ENCODE data around the gene SUSD4. TPM values are rescaled to one million over a fixed set of nuclear protein-coding genes. Genes with fewer than 3 reads are reported as not detected.

The SUSD4 gene
- total RNA-seq, 2 experiments from 2014 or later: 13.0 to 13.8 TPM

GRCh38 chr1:223322868-223323267, 41.1 kb downstream of the SUSD4 start:
- ATAC-seq (ENCODE audit: poor library complexity) (no peak), DNase-seq (no peak)
- peaks cover 19% of the 10 kb centered on the region for H3K4me1 ChIP-seq (ENCODE audit: insufficient read depth, low read length)
- H3K36me3 ChIP-seq (ENCODE audit: insufficient read depth, low read length): no peaks in the 10 kb centered on the region
- POLR2A ChIA-PET: interaction anchor here (0.8 kb wide), 1 partner anchor 41 kb away, joined by 3 read pairs; the partner anchor contains the start of gene SUSD4
- CTCF ChIA-PET: interaction anchor here (0.6 kb wide), 1 partner anchor 922 kb away, joined by 3 read pairs; no protein-coding TSS in a partner anchor
- intact Hi-C loops (cut with DNase I, micrococcal nuclease): no loop called here
- no peaks in the 10 kb centered on the region for H3K36me3 Mint-ChIP-seq (ENCODE audit: low read depth)
- peak overlapping the region; percentile 23 for H3K4me3 Mint-ChIP-seq
- TF ChIP-seq, protein P1, sequence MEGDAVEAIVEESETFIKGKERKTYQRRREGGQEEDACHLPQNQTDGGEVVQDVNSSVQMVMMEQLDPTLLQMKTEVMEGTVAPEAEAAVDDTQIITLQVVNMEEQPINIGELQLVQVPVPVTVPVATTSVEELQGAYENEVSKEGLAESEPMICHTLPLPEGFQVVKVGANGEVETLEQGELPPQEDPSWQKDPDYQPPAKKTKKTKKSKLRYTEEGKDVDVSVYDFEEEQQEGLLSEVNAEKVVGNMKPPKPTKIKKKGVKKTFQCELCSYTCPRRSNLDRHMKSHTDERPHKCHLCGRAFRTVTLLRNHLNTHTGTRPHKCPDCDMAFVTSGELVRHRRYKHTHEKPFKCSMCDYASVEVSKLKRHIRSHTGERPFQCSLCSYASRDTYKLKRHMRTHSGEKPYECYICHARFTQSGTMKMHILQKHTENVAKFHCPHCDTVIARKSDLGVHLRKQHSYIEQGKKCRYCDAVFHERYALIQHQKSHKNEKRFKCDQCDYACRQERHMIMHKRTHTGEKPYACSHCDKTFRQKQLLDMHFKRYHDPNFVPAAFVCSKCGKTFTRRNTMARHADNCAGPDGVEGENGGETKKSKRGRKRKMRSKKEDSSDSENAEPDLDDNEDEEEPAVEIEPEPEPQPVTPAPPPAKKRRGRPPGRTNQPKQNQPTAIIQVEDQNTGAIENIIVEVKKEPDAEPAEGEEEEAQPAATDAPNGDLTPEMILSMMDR (IDR thresholded peaks at IDR 0.05): no peak
- peaks cover 2% of the 10 kb centered on the region for H3K9me3 Mint-ChIP-seq
- no peak overlapping the region for H3K4me3 ChIP-seq (ENCODE audit: low read length)
- no peak overlapping the region for H3K27ac ChIP-seq (ENCODE audit: low read depth in 1 of 2, low read length in 2 of 2)
- no peaks in the 10 kb centered on the region for H3K27me3 ChIP-seq (ENCODE audit: control insufficient read depth in 1 of 2, insufficient read depth in 2 of 2, low read length in 2 of 2)
- H3K27ac Mint-ChIP-seq: peak overlapping the region; percentile 9
- H3K4me1 Mint-ChIP-seq (ENCODE audit: low read depth): peaks cover 26% of the 10 kb centered on the region
- H3K27me3 Mint-ChIP-seq: no peaks in the 10 kb centered on the region
- H3K9me3 ChIP-seq (ENCODE audit: control insufficient read depth in 1 of 2, insufficient read depth in 1 of 2, low read length in 2 of 2): no peaks in the 10 kb centered on the region

DNA sequence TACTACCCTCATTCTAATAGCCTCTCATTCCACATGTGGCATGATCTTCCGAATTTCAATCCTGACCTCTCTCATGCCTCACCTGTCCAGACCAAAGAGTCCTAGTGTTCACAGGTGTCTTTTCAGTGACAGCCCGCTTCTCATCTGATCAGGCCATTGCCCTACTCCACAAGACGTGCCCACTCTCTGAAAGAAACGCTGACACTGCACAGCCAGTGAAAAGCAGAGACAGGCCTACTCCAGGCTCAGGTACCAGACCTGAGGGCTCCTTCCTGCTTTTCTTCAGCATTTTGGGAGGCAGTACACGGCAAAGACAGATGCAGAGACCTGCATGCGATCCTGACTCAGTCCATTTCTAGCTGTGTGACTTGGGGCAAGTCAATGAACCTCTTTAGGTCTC, 43.0 kb downstream of the SUSD4 start:
- POLR2A ChIA-PET: no interaction called here

GRCh38 chr1:223319905-223320580, 43.9 kb downstream of the SUSD4 start:
- Mint-ChIP-seq H3K4me1 (ENCODE audit: low read depth) (peaks cover 44% of the 10 kb centered on the region), H3K27ac (no peak overlapping the region), H3K36me3 (ENCODE audit: low read depth) (no peaks in the 10 kb centered on the region), H3K27me3 (no peaks in the 10 kb centered on the region), H3K4me3 (no peak overlapping the region), H3K9me3 (peaks cover 2% of the 10 kb centered on the region)
- H3K9me3 ChIP-seq (ENCODE audit: control insufficient read depth in 1 of 2, insufficient read depth in 1 of 2, low read length in 2 of 2): no peaks in the 10 kb centered on the region
- ChIA-PET CTCF (no interaction called here), POLR2A (no interaction called here)
- peaks cover 27% of the 10 kb centered on the region for H3K4me1 ChIP-seq (ENCODE audit: insufficient read depth, low read length)
- no peak overlapping the region for H3K4me3 ChIP-seq (ENCODE audit: low read length)
- TF ChIP-seq, protein P1 (IDR thresholded peaks at IDR 0.05): no peak
- intact Hi-C loops (cut with DNase I, micrococcal nuclease): no loop called here
- H3K27ac ChIP-seq (ENCODE audit: low read depth in 1 of 2, low read length in 2 of 2): no peak overlapping the region
- no peaks in the 10 kb centered on the region for H3K36me3 ChIP-seq (ENCODE audit: insufficient read depth, low read length)
- DNase-seq: no peak
- no peak for ATAC-seq (ENCODE audit: poor library complexity)
- H3K27me3 ChIP-seq (ENCODE audit: control insufficient read depth in 1 of 2, insufficient read depth in 2 of 2, low read length in 2 of 2): no peaks in the 10 kb centered on the region

More for the DNA sequence above, 43.0 kb downstream of the SUSD4 start:
- Histone ChIP-seq H3K27me3 (ENCODE audit: control insufficient read depth in 1 of 2, insufficient read depth in 2 of 2, low read length in 2 of 2) (no peaks in the 10 kb centered on the region), H3K27ac (ENCODE audit: low read depth in 1 of 2, low read length in 2 of 2) (no peak overlapping the region), H3K4me3 (ENCODE audit: low read length) (no peak overlapping the region), H3K36me3 (ENCODE audit: insufficient read depth, low read length) (no peaks in the 10 kb centered on the region), H3K9me3 (ENCODE audit: control insufficient read depth in 1 of 2, insufficient read depth in 1 of 2, low read length in 2 of 2) (no peaks in the 10 kb centered on the region), H3K4me1 (ENCODE audit: insufficient read depth, low read length) (peaks cover 21% of the 10 kb centered on the region)
- Mint-ChIP-seq H3K9me3 (peaks cover 2% of the 10 kb centered on the region), H3K27ac (no peak overlapping the region), H3K4me1 (ENCODE audit: low read depth) (peaks cover 34% of the 10 kb centered on the region), H3K27me3 (no peaks in the 10 kb centered on the region), H3K36me3 (ENCODE audit: low read depth) (no peaks in the 10 kb centered on the region), H3K4me3 (no peak overlapping the region)
- CTCF ChIA-PET: no interaction called here
- ATAC-seq (ENCODE audit: poor library complexity) (no peak), DNase-seq (no peak)
- TF ChIP-seq, protein P1 (IDR thresholded peaks at IDR 0.05): no peak
- intact Hi-C loops (cut with DNase I, micrococcal nuclease): no loop called here
